Measurements from ENCODE around the gene CDHR2.

The CDHR2 gene

DNA sequence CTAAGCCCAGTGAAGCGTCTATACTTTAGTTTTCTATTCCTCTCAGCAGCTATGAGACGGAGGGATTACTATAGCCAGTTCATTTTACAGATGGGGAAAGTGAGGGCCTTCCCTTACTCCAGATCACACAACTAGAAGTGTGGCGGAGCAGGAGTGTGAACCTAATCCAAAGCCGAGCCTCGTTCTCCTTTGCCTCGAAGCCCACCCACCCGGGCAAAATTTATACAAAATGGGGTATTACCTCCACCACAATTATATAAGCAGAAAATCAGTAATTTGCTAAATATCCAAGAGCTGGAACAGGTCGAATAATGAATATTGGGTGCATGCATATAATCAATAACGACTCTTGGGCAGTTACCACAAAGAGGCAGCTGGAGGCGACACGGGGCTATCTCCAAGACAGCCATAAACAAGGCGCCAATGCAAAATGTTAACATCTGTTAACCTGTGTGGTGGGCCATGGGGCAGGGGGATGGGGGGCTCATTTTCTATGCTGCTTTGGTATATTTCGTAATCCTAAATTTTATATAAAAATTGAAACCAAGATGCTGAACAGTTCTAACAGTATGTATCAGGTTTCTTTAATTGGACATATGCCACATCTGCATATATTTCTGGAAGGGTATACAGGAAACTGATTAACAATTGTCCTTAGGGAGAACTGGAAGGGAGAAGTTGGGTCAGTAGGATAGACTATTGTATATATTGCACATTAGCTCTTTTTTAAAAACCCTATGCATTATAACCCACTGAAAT, 10.7 kb upstream of the CDHR2 start:
- peak overlapping the region; percentile 97 for H3K4me3 ChIP-seq (ENCODE audit: low read length)
- H3K36me3 ChIP-seq (replicated peaks; ENCODE audit: insufficient read depth, low read length) = no peaks in the 10 kb centered on the region
- H2AFZ ChIP-seq (ENCODE audit: low read length) = 0 out of 2 replicates have a peak overlapping the region, but pooled peaks have one; percentile 8
- peaks cover 25% of the 10 kb centered on the region for H3K4me1 ChIP-seq (ENCODE audit: low read length)
- H3K27me3 ChIP-seq (replicated peaks; ENCODE audit: insufficient read depth, low read length) = no peaks in the 10 kb centered on the region
- H3K9me3 ChIP-seq (replicated peaks; ENCODE audit: insufficient read depth, low read length) = no peaks in the 10 kb centered on the region
- peak overlapping the region; percentile 86; the same call in 1 of the 2 replicates for H3K9ac ChIP-seq (ENCODE audit: low read length)
- no peaks in the 10 kb centered on the region for H3K9me2 ChIP-seq (replicated peaks; ENCODE audit: insufficient read depth, low read length)
- peak overlapping the region; percentile 20; the same call in 1 of the 2 replicates for H3K27ac ChIP-seq (ENCODE audit: low read length)
- no peaks in the 10 kb centered on the region for H4K20me1 ChIP-seq (ENCODE audit: insufficient read depth, low read length)
- no peak for DNase-seq
- H3K79me2 ChIP-seq (ENCODE audit: low read length) = peaks cover 31% of the 10 kb centered on the region
- peaks cover 17% of the 10 kb centered on the region for H3F3A ChIP-seq (ENCODE audit: insufficient read depth, low read length)
- TF ChIP-seq EZH2 (optimal IDR thresholded peaks at IDR 0.05; ENCODE audit: low read depth, low read length) (no peak), EZH2phosphoT487 (IDR thresholded peaks at IDR 0.05; ENCODE audit: low read length) (no peak)
- TF ChIP-seq, protein P1, sequence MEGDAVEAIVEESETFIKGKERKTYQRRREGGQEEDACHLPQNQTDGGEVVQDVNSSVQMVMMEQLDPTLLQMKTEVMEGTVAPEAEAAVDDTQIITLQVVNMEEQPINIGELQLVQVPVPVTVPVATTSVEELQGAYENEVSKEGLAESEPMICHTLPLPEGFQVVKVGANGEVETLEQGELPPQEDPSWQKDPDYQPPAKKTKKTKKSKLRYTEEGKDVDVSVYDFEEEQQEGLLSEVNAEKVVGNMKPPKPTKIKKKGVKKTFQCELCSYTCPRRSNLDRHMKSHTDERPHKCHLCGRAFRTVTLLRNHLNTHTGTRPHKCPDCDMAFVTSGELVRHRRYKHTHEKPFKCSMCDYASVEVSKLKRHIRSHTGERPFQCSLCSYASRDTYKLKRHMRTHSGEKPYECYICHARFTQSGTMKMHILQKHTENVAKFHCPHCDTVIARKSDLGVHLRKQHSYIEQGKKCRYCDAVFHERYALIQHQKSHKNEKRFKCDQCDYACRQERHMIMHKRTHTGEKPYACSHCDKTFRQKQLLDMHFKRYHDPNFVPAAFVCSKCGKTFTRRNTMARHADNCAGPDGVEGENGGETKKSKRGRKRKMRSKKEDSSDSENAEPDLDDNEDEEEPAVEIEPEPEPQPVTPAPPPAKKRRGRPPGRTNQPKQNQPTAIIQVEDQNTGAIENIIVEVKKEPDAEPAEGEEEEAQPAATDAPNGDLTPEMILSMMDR (IDR thresholded peaks at IDR 0.05; ENCODE audit: low read length) = no peak
- peak overlapping the region; percentile 94 for H3K4me2 ChIP-seq (ENCODE audit: low read depth, low read length)

DNA sequence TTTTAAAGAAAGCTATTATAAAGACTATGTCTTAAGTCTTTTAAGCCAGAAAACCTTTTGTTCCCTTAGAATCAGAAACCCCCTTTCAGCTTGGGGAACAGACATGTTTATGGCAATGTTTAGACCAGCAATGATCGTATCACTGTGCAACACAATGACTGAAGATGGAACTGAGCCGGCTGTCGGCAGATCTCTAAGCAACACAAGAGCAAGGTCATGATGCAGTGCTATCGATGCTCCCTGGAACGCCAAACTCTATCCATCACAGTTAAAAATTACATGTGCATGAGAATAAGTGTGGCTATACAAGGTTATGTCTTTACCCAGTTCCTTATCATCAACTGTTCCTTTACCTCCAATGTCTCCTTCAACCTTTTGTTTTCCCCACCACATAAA, 10.2 kb upstream of the CDHR2 start:
- Histone ChIP-seq H3K4me1 (ENCODE audit: low read length) (peaks cover 25% of the 10 kb centered on the region), H3K9me2 (replicated peaks; ENCODE audit: insufficient read depth, low read length) (no peaks in the 10 kb centered on the region), H3F3A (ENCODE audit: insufficient read depth, low read length) (peaks cover 23% of the 10 kb centered on the region), H4K20me1 (ENCODE audit: insufficient read depth, low read length) (no peaks in the 10 kb centered on the region), H3K9ac (ENCODE audit: low read length) (no peak overlapping the region), H3K9me3 (replicated peaks; ENCODE audit: insufficient read depth, low read length) (no peaks in the 10 kb centered on the region), H3K27ac (ENCODE audit: low read length) (no peak overlapping the region), H3K27me3 (replicated peaks; ENCODE audit: insufficient read depth, low read length) (no peaks in the 10 kb centered on the region), H3K36me3 (replicated peaks; ENCODE audit: insufficient read depth, low read length) (no peaks in the 10 kb centered on the region), H3K79me2 (ENCODE audit: low read length) (peaks cover 25% of the 10 kb centered on the region), H3K4me2 (ENCODE audit: low read depth, low read length) (no peak overlapping the region), H2AFZ (ENCODE audit: low read length) (no peak overlapping the region), H3K4me3 (ENCODE audit: low read length) (no peak overlapping the region)
- no peak for DNase-seq
- no peak for TF ChIP-seq EZH2phosphoT487 (IDR thresholded peaks at IDR 0.05; ENCODE audit: low read length)
- TF ChIP-seq, protein P1 (IDR thresholded peaks at IDR 0.05; ENCODE audit: low read length) = no peak
- TF ChIP-seq EZH2 (optimal IDR thresholded peaks at IDR 0.05; ENCODE audit: low read depth, low read length) = no peak

DNA sequence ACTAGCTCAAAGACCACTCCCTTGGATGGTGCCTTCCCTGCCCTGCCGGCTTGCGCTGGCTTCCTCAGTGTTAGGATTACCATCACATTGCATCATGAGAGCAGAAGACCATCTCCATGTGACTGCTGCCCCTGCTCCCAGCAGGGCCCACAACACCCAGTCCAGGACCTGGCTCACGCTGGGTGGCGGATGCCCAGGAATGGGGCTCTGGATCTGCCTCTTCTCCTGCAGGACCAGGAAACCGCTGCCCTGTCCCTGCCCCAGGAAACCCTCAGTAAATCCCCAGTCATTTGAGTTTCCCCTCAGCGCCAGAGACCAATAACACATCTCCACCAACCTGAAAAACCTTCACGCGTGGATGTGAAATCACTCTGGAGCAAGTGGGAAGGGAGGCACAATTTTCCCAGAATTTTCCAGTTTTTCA, 8.7 kb upstream of the CDHR2 start:
- Histone ChIP-seq H3K27me3 (replicated peaks; ENCODE audit: insufficient read depth, low read length) (no peaks in the 10 kb centered on the region), H3K36me3 (replicated peaks; ENCODE audit: insufficient read depth, low read length) (no peaks in the 10 kb centered on the region), H3K9ac (ENCODE audit: low read length) (no peak overlapping the region), H3K79me2 (ENCODE audit: low read length) (peaks cover 12% of the 10 kb centered on the region), H3K4me3 (ENCODE audit: low read length) (no peak overlapping the region), H3K9me2 (replicated peaks; ENCODE audit: insufficient read depth, low read length) (no peaks in the 10 kb centered on the region), H3K9me3 (replicated peaks; ENCODE audit: insufficient read depth, low read length) (no peaks in the 10 kb centered on the region), H3K4me1 (ENCODE audit: low read length) (peaks cover 21% of the 10 kb centered on the region), H3K27ac (ENCODE audit: low read length) (no peak overlapping the region), H4K20me1 (ENCODE audit: insufficient read depth, low read length) (no peaks in the 10 kb centered on the region), H3F3A (ENCODE audit: insufficient read depth, low read length) (peaks cover 27% of the 10 kb centered on the region), H2AFZ (ENCODE audit: low read length) (no peak overlapping the region), H3K4me2 (ENCODE audit: low read depth, low read length) (no peak overlapping the region)
- DNase-seq = no peak
- TF ChIP-seq EZH2phosphoT487 (IDR thresholded peaks at IDR 0.05; ENCODE audit: low read length) = no peak
- TF ChIP-seq, protein P1 (IDR thresholded peaks at IDR 0.05; ENCODE audit: low read length) = no peak
- TF ChIP-seq EZH2 (optimal IDR thresholded peaks at IDR 0.05; ENCODE audit: low read depth, low read length) = no peak

Measured in MM.1S (cell line).